Osteoblast (primary cell): ENCODE measurements around the gene PIP5K1B. TPM values are rescaled to one million over a fixed set of nuclear protein-coding genes. Genes with fewer than 3 reads are reported as not detected.

Experiments used
- DNase-seq: peaks from one replicate; pipeline ENCODE4 v3.0.0; 2011; ENCODE audit warnings: low spot score, mixed read lengths; ENCODE audit not compliant: insufficient read length; ENCODE audit errors: missing footprints
- H2AFZ ChIP-seq: 2 replicates; pipeline ENCODE4 v1.6.0; 2011; ENCODE audit warnings: mild to moderate bottlenecking, low read length
- H3K27ac ChIP-seq: 2 replicates; pipeline ENCODE4 v1.5.1; 2011; ENCODE audit warnings: mild to moderate bottlenecking, low read depth, low read length, moderate library complexity
- H3K27me3 ChIP-seq: 2 replicates; pipeline ENCODE4 v1.6.0; 2012; ENCODE audit warnings: mild to moderate bottlenecking, control low read depth, inconsistent platforms, low read length, moderate library complexity; ENCODE audit not compliant: insufficient read depth
- H3K36me3 ChIP-seq: 2 replicates; pipeline ENCODE4 v1.5.1; 2011; ENCODE audit warnings: mild to moderate bottlenecking, low read length, control low read depth, moderate library complexity; ENCODE audit not compliant: insufficient read depth
- H3K4me1 ChIP-seq: 2 replicates; pipeline ENCODE4 v1.5.1; 2011; ENCODE audit warnings: mild to moderate bottlenecking, low read length, control low read depth, moderate library complexity; ENCODE audit not compliant: insufficient read depth
- H3K4me2 ChIP-seq: 2 replicates; pipeline ENCODE4 v1.6.0; 2011; ENCODE audit warnings: mild to moderate bottlenecking, low read length; ENCODE audit not compliant: insufficient read depth
- H3K4me3 ChIP-seq: fragments of 200-600 bp; sonication (generic); 3 replicates; pipeline ENCODE4 v1.5.1; 2012; ENCODE audit warnings: mild to moderate bottlenecking, low read length, inconsistent platforms; ENCODE audit not compliant: insufficient read depth
- H3K79me2 ChIP-seq: 2 replicates; pipeline ENCODE4 v1.6.0; 2012; ENCODE audit warnings: mild to moderate bottlenecking, low read length, control low read depth, inconsistent platforms; ENCODE audit not compliant: insufficient read depth
- H3K9me3 ChIP-seq: 2 replicates; pipeline ENCODE4 v1.5.1; 2011; ENCODE audit warnings: low read depth, low read length, control low read depth
- H4K20me1 ChIP-seq: 2 replicates; pipeline ENCODE4 v1.6.0; 2012; ENCODE audit warnings: mild to moderate bottlenecking, low read length, control low read depth; ENCODE audit not compliant: insufficient read depth
- CTCF ChIP-seq: IDR thresholded peaks from 2 replicates; pipeline ENCODE4 v1.5.1; 2011; ENCODE audit warnings: mild to moderate bottlenecking, low read depth, low read length, moderate library complexity; ENCODE audit errors: extremely low read depth
- total RNA-seq: library from RNA; depleted of rRNA; stranded (reverse); fragments of >200 nt; gene quantifications from 2 replicates; pipeline ENCODE4 v1.2.3, GENCODE V29; 2012

PIP5K1B gene
- total RNA-seq, 1 donor, result not detected

- H3K4me1 ChIP-seq, result no peaks in the 10 kb centered on the region
- no peak overlapping the region for H2AFZ ChIP-seq
- H3K4me2 ChIP-seq, result no peak overlapping the region
- no peaks in the 10 kb centered on the region for H3K36me3 ChIP-seq
- H4K20me1 ChIP-seq, result no peaks in the 10 kb centered on the region
- H3K9me3 ChIP-seq, result no peaks in the 10 kb centered on the region
- no peak overlapping the region for H3K4me3 ChIP-seq
- DNase-seq, result no peak
- H3K27ac ChIP-seq, result no peak overlapping the region
- TF ChIP-seq CTCF, result no peak
- H3K27me3 ChIP-seq, result no peaks in the 10 kb centered on the region
- H3K79me2 ChIP-seq, result no peaks in the 10 kb centered on the region
Measured at GRCh38 chr9:68974431-68974830, 269.4 kb downstream of the PIP5K1B start.

DNA sequence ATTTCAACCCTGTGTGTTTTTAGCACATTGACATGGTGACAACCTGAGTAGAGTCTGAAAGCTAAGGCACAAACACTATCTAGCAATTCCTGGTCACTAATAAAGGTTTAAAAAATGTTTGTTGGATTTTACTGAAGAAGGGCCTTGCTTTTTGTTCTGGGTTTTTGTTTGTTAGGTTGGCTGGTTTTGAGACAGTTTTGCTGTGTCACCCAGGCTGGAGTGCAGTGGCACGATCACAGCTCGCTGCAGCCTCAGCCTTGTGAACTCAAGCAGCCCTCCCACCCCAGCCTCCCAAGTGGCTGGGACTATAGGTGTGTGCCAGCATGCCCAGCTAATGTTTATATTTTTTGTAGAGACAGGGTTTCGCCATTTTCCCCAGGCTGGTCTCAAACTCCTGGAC lies 269.9 kb downstream of the PIP5K1B start:
- no peak overlapping the region for H3K4me3 ChIP-seq
- no peaks in the 10 kb centered on the region for H3K9me3 ChIP-seq
- no peaks in the 10 kb centered on the region for H3K36me3 ChIP-seq
- H4K20me1 ChIP-seq, result no peaks in the 10 kb centered on the region
- H2AFZ ChIP-seq, result no peak overlapping the region
- no peak overlapping the region for H3K27ac ChIP-seq
- DNase-seq, result no peak
- TF ChIP-seq CTCF, result no peak
- no peak overlapping the region for H3K4me2 ChIP-seq
- no peaks in the 10 kb centered on the region for H3K4me1 ChIP-seq
- H3K79me2 ChIP-seq, result no peaks in the 10 kb centered on the region
- no peaks in the 10 kb centered on the region for H3K27me3 ChIP-seq

GRCh38 chr9:68975365-68976043 lies 270.5 kb downstream of the PIP5K1B start:
- Histone ChIP-seq H3K4me3 (no peak overlapping the region), H3K27me3 (no peaks in the 10 kb centered on the region), H3K4me1 (no peaks in the 10 kb centered on the region), H3K9me3 (no peaks in the 10 kb centered on the region), H3K27ac (no peak overlapping the region), H3K4me2 (no peak overlapping the region), H3K36me3 (no peaks in the 10 kb centered on the region), H3K79me2 (no peaks in the 10 kb centered on the region), H4K20me1 (no peaks in the 10 kb centered on the region), H2AFZ (no peak overlapping the region)
- TF ChIP-seq CTCF, result no peak
- DNase-seq, result no peak

GRCh38 chr9:68978066-68978465 lies 273.0 kb downstream of the PIP5K1B start:
- no peaks in the 10 kb centered on the region for H3K36me3 ChIP-seq
- no peak for TF ChIP-seq CTCF
- H4K20me1 ChIP-seq, result no peaks in the 10 kb centered on the region
- no peaks in the 10 kb centered on the region for H3K4me1 ChIP-seq
- H3K27me3 ChIP-seq, result no peaks in the 10 kb centered on the region
- no peak overlapping the region for H3K4me2 ChIP-seq
- no peak overlapping the region for H2AFZ ChIP-seq
- no peak overlapping the region for H3K27ac ChIP-seq
- DNase-seq, result no peak
- no peak overlapping the region for H3K4me3 ChIP-seq
- H3K9me3 ChIP-seq, result no peaks in the 10 kb centered on the region
- H3K79me2 ChIP-seq, result no peaks in the 10 kb centered on the region
